HG02623 (cell line): Measurements from ENCODE around the gene TMEM87B.
"Not testable (repeated sequence)": the region's sequence is repeated elsewhere in the genome, so short reads cannot be mapped to it uniquely, and the experiment has no call there.

Source experiments
- ATAC-seq: cut with Tn5 transposase; IDR thresholded peaks from one replicate; pipeline ENCODE4 v1.9.1; 2021; ENCODE audit warnings: moderate library complexity; ENCODE audit not compliant: unreplicated experiment

Gene TMEM87B

GRCh38 chr2:112065486-112065885, 10.4 kb downstream of the TMEM87B start:
- no peak for ATAC-seq

- peak; percentile 55 for ATAC-seq
Measured at GRCh38 chr2:112065966-112066365, 10.9 kb downstream of the TMEM87B start.

- ATAC-seq, result not testable (repeated sequence)
Measured at GRCh38 chr2:112069794-112070193, 14.7 kb downstream of the TMEM87B start.

GRCh38 chr2:112073875-112074274, 18.8 kb downstream of the TMEM87B start:
- ATAC-seq, result no peak

GRCh38 chr2:112074506-112074905, 19.4 kb downstream of the TMEM87B start:
- no peak for ATAC-seq

- no peak for ATAC-seq
Measured at GRCh38 chr2:112075490-112076260, 20.6 kb downstream of the TMEM87B start.

GRCh38 chr2:112077814-112078213, 22.7 kb downstream of the TMEM87B start:
- ATAC-seq, result no peak

- ATAC-seq, result no peak
Measured at GRCh38 chr2:112081262-112081661, 26.2 kb downstream of the TMEM87B start.

- ATAC-seq, result no peak
Measured at GRCh38 chr2:112084689-112085374, 29.8 kb downstream of the TMEM87B start.

- no peak for ATAC-seq
Measured at GRCh38 chr2:112085375-112085730, 30.3 kb downstream of the TMEM87B start.

GRCh38 chr2:112085916-112086669, 31.0 kb downstream of the TMEM87B start:
- ATAC-seq, result no peak

GRCh38 chr2:112087346-112088020, 32.4 kb downstream of the TMEM87B start:
- peak; percentile 68 for ATAC-seq

GRCh38 chr2:112089375-112089774, 34.3 kb downstream of the TMEM87B start:
- ATAC-seq, result no peak

- ATAC-seq, result no peak
Measured at GRCh38 chr2:112092286-112093041, 37.4 kb downstream of the TMEM87B start.

- no peak for ATAC-seq
Measured at GRCh38 chr2:112093216-112093615, 38.1 kb downstream of the TMEM87B start.

- no peak for ATAC-seq
Measured at GRCh38 chr2:112095681-112096080, 40.6 kb downstream of the TMEM87B start.

- ATAC-seq, result no peak
Measured at GRCh38 chr2:112096098-112096497, 41.0 kb downstream of the TMEM87B start.

GRCh38 chr2:112108178-112108832, 53.2 kb downstream of the TMEM87B start:
- no peak for ATAC-seq

- no peak for ATAC-seq
Measured at GRCh38 chr2:112109278-112109677, 54.2 kb downstream of the TMEM87B start.

GRCh38 chr2:112110966-112111365, 55.9 kb downstream of the TMEM87B start:
- ATAC-seq, result no peak
